Esophagus squamous epithelium (tissue), 5 donors: ENCODE measurements around the gene EDEM1. TPM values are rescaled to one million over a fixed set of nuclear protein-coding genes. Genes with fewer than 3 reads are reported as not detected.
"Not testable (repeated sequence)": the region's sequence is repeated elsewhere in the genome, so short reads cannot be mapped to it uniquely, and the experiment has no call there.

Experiments
- DNase-seq: peaks from one replicate; lab custom pipeline; 2025; lab: John Stamatoyannopoulos, UW
- H3K27ac ChIP-seq, 4 donors: fragments of 200-600 bp; sonication (generic); one replicate each; pipeline ENCODE4 v1.5.1; 2016 to 2019; ENCODE audit warnings: mild to moderate bottlenecking in 1 of 4
- H3K27me3 ChIP-seq, 4 donors: fragments of 200-600 bp; sonication (generic); 1 replicate in 3 of 4; 2 replicates in 1 of 4; pipeline versions ENCODE4 v1.5.1 to v1.6.0; 2017 to 2021; ENCODE audit warnings: antibody characterized with exemption in 1 of 4
- H3K36me3 ChIP-seq, 3 donors: fragments of 200-600 bp; sonication (generic); one replicate each; pipeline ENCODE4 v1.5.1; 2016 to 2019
- H3K4me1 ChIP-seq, 3 donors: fragments of 200-600 bp; sonication (generic); one replicate each; pipeline ENCODE4 v1.5.1; 2017 to 2019
- H3K4me3 ChIP-seq, 4 donors: fragments of 200-600 bp; sonication (generic); 1 replicate in 3 of 4; 2 replicates in 1 of 4; pipeline ENCODE4 v1.5.1; 2016 to 2019; ENCODE audit warnings: mild to moderate bottlenecking in 2 of 4, moderate library complexity in 1 of 4
- H3K9me3 ChIP-seq, 3 donors: fragments of 200-600 bp; sonication (generic); one replicate each; pipeline ENCODE4 v1.5.1; 2016 to 2019
- CTCF ChIP-seq, 6 experiments: fragments of 450-650 bp in 4 of 6; fragments of 200-600 bp in 2 of 6; sonication (generic) in 2 of 6; IDR thresholded peaks; one replicate each; pipeline ENCODE4 v1.5.1; 2016 to 2019; ENCODE audit warnings: antibody characterized with exemption in 6 of 6, mild to moderate bottlenecking in 4 of 6, moderate library complexity in 4 of 6
- POLR2A ChIP-seq, 4 donors: fragments of 450-650 bp; IDR thresholded peaks; one replicate each; pipeline ENCODE4 v1.6.1; 2017; ENCODE audit warnings: antibody characterized with exemption in 4 of 4, mild to moderate bottlenecking in 4 of 4, moderate library complexity in 3 of 4
- WGBS, 2 donors: methylation state at CpG; one replicate each; pipeline ENCODE4 v1.1.5; 2018; 5-methylcytosine and 5-hydroxymethylcytosine counted together
- intact Hi-C: fragments of 100-400 bp; cut with DNase I; formaldehyde crosslinking; loops from one replicate; pipeline ENCODE4 v1.15.0; 2022
- total RNA-seq, 4 donors: library from RNA; depleted of rRNA; stranded (reverse); fragments of >200 nt; gene quantifications; one replicate each; pipeline ENCODE4 v1.1.0, GENCODE V29; 2016
- donor health status: DM: yes; HTN: yes; CAD: no.

The EDEM1 gene
- total RNA-seq, 4 donors from 2014 or later = 25.0 to 56.6 (median 40.2) TPM

GRCh38 chr3:5169807-5170206 is 17.7 kb upstream of the EDEM1 start:
- no peaks in the 10 kb centered on the region for H3K27me3 ChIP-seq
- no peak overlapping the region for H3K27ac ChIP-seq
- no peaks in the 10 kb centered on the region for H3K4me1 ChIP-seq
- H3K9me3 ChIP-seq = no peaks in the 10 kb centered on the region
- TF ChIP-seq POLR2A (IDR thresholded peaks at IDR 0.05) = no peak
- TF ChIP-seq CTCF (IDR thresholded peaks at IDR 0.05) = no peak
- H3K4me3 ChIP-seq = no peak overlapping the region
- intact Hi-C loops = no loop called here
- 62 to 85% methylated on average over 2 of the region's 2 CpGs for WGBS, 2 donors
- H3K36me3 ChIP-seq = peaks cover 8 to 45% (median 10%) of the 10 kb centered on the region in 3 donors
- no peak for DNase-seq

- Histone ChIP-seq H3K36me3 (peaks cover 14 to 57% (median 17%) of the 10 kb centered on the region in 3 donors), H3K4me1 (no peaks in the 10 kb centered on the region), H3K9me3 (no peaks in the 10 kb centered on the region), H3K27me3 (no peaks in the 10 kb centered on the region), H3K4me3 (no peak overlapping the region), H3K27ac (no peak overlapping the region)
- no peak for TF ChIP-seq CTCF (IDR thresholded peaks at IDR 0.05)
- TF ChIP-seq POLR2A (IDR thresholded peaks at IDR 0.05) = no peak
- intact Hi-C loops = no loop called here
- no peak for DNase-seq
- WGBS, 2 donors = 77 to 84% methylated on average over 5 of the region's 5 CpGs
Measured at GRCh38 chr3:5170975-5171374, 16.5 kb upstream of the EDEM1 start.

- no peak for TF ChIP-seq POLR2A (IDR thresholded peaks at IDR 0.05)
- no peak for TF ChIP-seq CTCF (IDR thresholded peaks at IDR 0.05)
- no peak for DNase-seq
- Histone ChIP-seq H3K4me1 (no peaks in the 10 kb centered on the region), H3K4me3 (no peak overlapping the region), H3K9me3 (no peaks in the 10 kb centered on the region), H3K27ac (no peak overlapping the region), H3K36me3 (peaks cover 14 to 68% (median 24%) of the 10 kb centered on the region in 3 donors), H3K27me3 (no peaks in the 10 kb centered on the region)
- 93 to 94% methylated on average over 4 of the region's 4 CpGs for WGBS, 2 donors
- intact Hi-C loops = no loop called here
Measured at GRCh38 chr3:5172018-5172417, 15.5 kb upstream of the EDEM1 start.

- peaks cover 6 to 99% (median 15%) of the 10 kb centered on the region in 3 donors for H3K36me3 ChIP-seq
- DNase-seq, H3K9me3 ChIP-seq, H3K4me1 ChIP-seq, H3K27ac ChIP-seq, H3K4me3 ChIP-seq, intact Hi-C loops, H3K27me3 ChIP-seq: not testable (repeated sequence)
- WGBS, 2 donors = 95 to 100% methylated on average over 2 of the region's 2 CpGs
Measured at GRCh38 chr3:5179036-5179435, 8.5 kb upstream of the EDEM1 start.

- DNase-seq = no peak
- no peak overlapping the region for H3K4me3 ChIP-seq
- peaks cover 0 to 73% (median under 1%) of the 10 kb centered on the region in 3 donors for H3K36me3 ChIP-seq
- intact Hi-C loops = no loop called here
- 82 to 88% methylated on average over 2 of the region's 2 CpGs for WGBS, 2 donors
- no peaks in the 10 kb centered on the region for H3K9me3 ChIP-seq
- peaks cover 0 to 21% (median 4%) of the 10 kb centered on the region in 3 donors for H3K4me1 ChIP-seq
- H3K27me3 ChIP-seq = no peaks in the 10 kb centered on the region
- no peak overlapping the region for H3K27ac ChIP-seq
- TF ChIP-seq POLR2A (IDR thresholded peaks at IDR 0.05) (peak in 1 of 4 donors; percentile 23), CTCF (IDR thresholded peaks at IDR 0.05) (no peak)
Measured at GRCh38 chr3:5181469-5182141, 5.9 kb upstream of the EDEM1 start.

GRCh38 chr3:5183714-5184113 is 3.8 kb upstream of the EDEM1 start:
- intact Hi-C loops, DNase-seq, H3K9me3 ChIP-seq, H3K4me3 ChIP-seq, H3K27me3 ChIP-seq: not testable (repeated sequence)
- H3K36me3 ChIP-seq = peaks cover 0 to 52% (median 0%) of the 10 kb centered on the region in 3 donors
- 93 to 96% methylated on average over 10 of the region's 12 CpGs for WGBS, 2 donors
- peak overlapping the region in 1 of 4 donors; percentile 13 for H3K27ac ChIP-seq
- peaks cover 0 to 29% (median 5%) of the 10 kb centered on the region in 3 donors for H3K4me1 ChIP-seq
